ENCODE results near the gene HIGD1B.

Gene HIGD1B

GRCh38 chr17:44830359-44831288 lies 17.1 kb upstream of the HIGD1B start:
- Histone ChIP-seq H3K4me2 (ENCODE audit: low read length) (peak overlapping the region; percentile 46), H4K8ac (ENCODE audit: low read depth, low read length) (peak overlapping the region; percentile 95), H3K4me3 (ENCODE audit: low read length) (peak overlapping the region; percentile 70), H3K18ac (ENCODE audit: low read length) (peak overlapping the region; percentile 98), H3K56ac (ENCODE audit: low read length) (peak overlapping the region; percentile 96), H3K4ac (ENCODE audit: low read depth, low read length) (peak overlapping the region; percentile 99), H2AK5ac (ENCODE audit: low read length) (no peak overlapping the region), H3K27me3 (ENCODE audit: insufficient read depth, low read length, poor library complexity) (no peaks in the 10 kb centered on the region), H2BK120ac (ENCODE audit: low read depth, low read length) (peak overlapping the region; percentile 83), H2BK15ac (replicated peaks; ENCODE audit: low read depth) (peak overlapping the region; percentile 65), H3K79me1 (ENCODE audit: low read length) (no peaks in the 10 kb centered on the region), H3K9ac (ENCODE audit: low read length) (peak overlapping the region; percentile 84), H3K4me1 (ENCODE audit: control insufficient read depth, low read depth, low read length) (peaks cover 3% of the 10 kb centered on the region), H3K79me2 (ENCODE audit: control insufficient read depth, insufficient read depth, low read length) (peaks cover 35% of the 10 kb centered on the region), H4K5ac (ENCODE audit: low read length) (no peak overlapping the region), H3K23ac (ENCODE audit: low read length) (no peak overlapping the region), H3K36me3 (ENCODE audit: control insufficient read depth, insufficient read depth, low read length) (no peaks in the 10 kb centered on the region), H3K27ac (ENCODE audit: low read depth, low read length) (peak overlapping the region; percentile 95), H2BK5ac (ENCODE audit: low read length) (peak overlapping the region; percentile 83)
- DNase-seq: peak; percentile 79
- WGBS (ENCODE audit: extremely low coverage, insufficient coverage, low lambda C conversion rate): no CpG with 5 or more reads among the region's 58 CpGs

- Histone ChIP-seq H3K27me3 (ENCODE audit: insufficient read depth, low read length, poor library complexity) (no peaks in the 10 kb centered on the region), H3K79me1 (ENCODE audit: low read length) (no peaks in the 10 kb centered on the region), H3K4me2 (ENCODE audit: low read length) (no peak overlapping the region), H3K9ac (ENCODE audit: low read length) (no peak overlapping the region), H2AK5ac (ENCODE audit: low read length) (no peak overlapping the region), H3K27ac (ENCODE audit: low read depth, low read length) (no peak overlapping the region), H2BK15ac (replicated peaks; ENCODE audit: low read depth) (no peak overlapping the region), H2BK5ac (ENCODE audit: low read length) (no peak overlapping the region), H3K56ac (ENCODE audit: low read length) (peak overlapping the region; percentile 65), H3K4ac (ENCODE audit: low read depth, low read length) (peak overlapping the region; percentile 86), H2BK120ac (ENCODE audit: low read depth, low read length) (no peak overlapping the region), H3K79me2 (ENCODE audit: control insufficient read depth, insufficient read depth, low read length) (peaks cover 28% of the 10 kb centered on the region), H4K8ac (ENCODE audit: low read depth, low read length) (no peak overlapping the region), H3K18ac (ENCODE audit: low read length) (peak overlapping the region; percentile 65), H3K4me3 (ENCODE audit: low read length) (no peak overlapping the region), H3K23ac (ENCODE audit: low read length) (no peak overlapping the region), H3K36me3 (ENCODE audit: control insufficient read depth, insufficient read depth, low read length) (no peaks in the 10 kb centered on the region), H3K4me1 (ENCODE audit: control insufficient read depth, low read depth, low read length) (peaks cover 3% of the 10 kb centered on the region), H4K5ac (ENCODE audit: low read length) (no peak overlapping the region)
- DNase-seq: peak; percentile 31
- WGBS (ENCODE audit: extremely low coverage, insufficient coverage, low lambda C conversion rate): no CpG with 5 or more reads among the region's 12 CpGs
These were observed 16.3 kb upstream of the HIGD1B start for GRCh38 chr17:44831371-44831770.

- H3K23ac ChIP-seq (ENCODE audit: low read length): no peak overlapping the region
- no peak overlapping the region for H2BK120ac ChIP-seq (ENCODE audit: low read depth, low read length)
- H3K4ac ChIP-seq (ENCODE audit: low read depth, low read length): no peak overlapping the region
- H3K56ac ChIP-seq (ENCODE audit: low read length): no peak overlapping the region
- H3K4me2 ChIP-seq (ENCODE audit: low read length): no peak overlapping the region
- WGBS (ENCODE audit: extremely low coverage, insufficient coverage, low lambda C conversion rate): no CpG with 5 or more reads among the region's 5 CpGs
- no peak overlapping the region for H3K18ac ChIP-seq (ENCODE audit: low read length)
- DNase-seq: peak; percentile 85
- no peak overlapping the region for H4K5ac ChIP-seq (ENCODE audit: low read length)
- H2BK5ac ChIP-seq (ENCODE audit: low read length): no peak overlapping the region
- H3K79me1 ChIP-seq (ENCODE audit: low read length): no peaks in the 10 kb centered on the region
- peaks cover 14% of the 10 kb centered on the region for H3K79me2 ChIP-seq (ENCODE audit: control insufficient read depth, insufficient read depth, low read length)
- no peak overlapping the region for H2BK15ac ChIP-seq (replicated peaks; ENCODE audit: low read depth)
- peaks cover 3% of the 10 kb centered on the region for H3K4me1 ChIP-seq (ENCODE audit: control insufficient read depth, low read depth, low read length)
- H3K9ac ChIP-seq (ENCODE audit: low read length): no peak overlapping the region
- no peaks in the 10 kb centered on the region for H3K27me3 ChIP-seq (ENCODE audit: insufficient read depth, low read length, poor library complexity)
- no peak overlapping the region for H4K8ac ChIP-seq (ENCODE audit: low read depth, low read length)
- no peak overlapping the region for H3K27ac ChIP-seq (ENCODE audit: low read depth, low read length)
- H3K4me3 ChIP-seq (ENCODE audit: low read length): no peak overlapping the region
- H3K36me3 ChIP-seq (ENCODE audit: control insufficient read depth, insufficient read depth, low read length): no peaks in the 10 kb centered on the region
- no peak overlapping the region for H2AK5ac ChIP-seq (ENCODE audit: low read length)
These were observed 14.9 kb upstream of the HIGD1B start for GRCh38 chr17:44832805-44833204.

- DNase-seq: no peak
- Histone ChIP-seq H4K8ac (ENCODE audit: low read depth, low read length) (no peak overlapping the region), H3K27ac (ENCODE audit: low read depth, low read length) (no peak overlapping the region), H3K79me1 (ENCODE audit: low read length) (no peaks in the 10 kb centered on the region), H3K4me2 (ENCODE audit: low read length) (no peak overlapping the region), H3K4ac (ENCODE audit: low read depth, low read length) (no peak overlapping the region), H3K23ac (ENCODE audit: low read length) (no peak overlapping the region), H3K4me3 (ENCODE audit: low read length) (no peak overlapping the region), H2BK120ac (ENCODE audit: low read depth, low read length) (no peak overlapping the region), H3K18ac (ENCODE audit: low read length) (no peak overlapping the region), H3K4me1 (ENCODE audit: control insufficient read depth, low read depth, low read length) (no peaks in the 10 kb centered on the region), H2AK5ac (ENCODE audit: low read length) (no peak overlapping the region), H2BK15ac (replicated peaks; ENCODE audit: low read depth) (no peak overlapping the region), H3K56ac (ENCODE audit: low read length) (no peak overlapping the region), H3K27me3 (ENCODE audit: insufficient read depth, low read length, poor library complexity) (no peaks in the 10 kb centered on the region), H3K9ac (ENCODE audit: low read length) (no peak overlapping the region), H2BK5ac (ENCODE audit: low read length) (no peak overlapping the region), H3K36me3 (ENCODE audit: control insufficient read depth, insufficient read depth, low read length) (no peaks in the 10 kb centered on the region), H4K5ac (ENCODE audit: low read length) (no peak overlapping the region), H3K79me2 (ENCODE audit: control insufficient read depth, insufficient read depth, low read length) (no peaks in the 10 kb centered on the region)
- WGBS (ENCODE audit: extremely low coverage, insufficient coverage, low lambda C conversion rate): no CpG with 5 or more reads among the region's 2 CpGs
These were observed 10.5 kb upstream of the HIGD1B start for GRCh38 chr17:44837196-44837595.

GRCh38 chr17:44840274-44840673 lies 7.4 kb upstream of the HIGD1B start:
- H4K5ac ChIP-seq (ENCODE audit: low read length): no peak overlapping the region
- H3K79me2 ChIP-seq (ENCODE audit: control insufficient read depth, insufficient read depth, low read length): no peaks in the 10 kb centered on the region
- H3K27ac ChIP-seq (ENCODE audit: low read depth, low read length): no peak overlapping the region
- peaks cover 8% of the 10 kb centered on the region for H3K4me1 ChIP-seq (ENCODE audit: control insufficient read depth, low read depth, low read length)
- H3K23ac ChIP-seq (ENCODE audit: low read length): no peak overlapping the region
- H2BK15ac ChIP-seq (replicated peaks; ENCODE audit: low read depth): no peak overlapping the region
- H3K79me1 ChIP-seq (ENCODE audit: low read length): no peaks in the 10 kb centered on the region
- no CpG with 5 or more reads among the region's 4 CpGs for WGBS (ENCODE audit: extremely low coverage, insufficient coverage, low lambda C conversion rate)
- H3K18ac ChIP-seq (ENCODE audit: low read length): no peak overlapping the region
- no peak overlapping the region for H3K4me3 ChIP-seq (ENCODE audit: low read length)
- H4K8ac ChIP-seq (ENCODE audit: low read depth, low read length): no peak overlapping the region
- no peak overlapping the region for H3K4ac ChIP-seq (ENCODE audit: low read depth, low read length)
- H3K36me3 ChIP-seq (ENCODE audit: control insufficient read depth, insufficient read depth, low read length): no peaks in the 10 kb centered on the region
- no peaks in the 10 kb centered on the region for H3K27me3 ChIP-seq (ENCODE audit: insufficient read depth, low read length, poor library complexity)
- no peak overlapping the region for H3K9ac ChIP-seq (ENCODE audit: low read length)
- no peak overlapping the region for H3K4me2 ChIP-seq (ENCODE audit: low read length)
- no peak overlapping the region for H2BK5ac ChIP-seq (ENCODE audit: low read length)
- no peak for DNase-seq
- H2AK5ac ChIP-seq (ENCODE audit: low read length): no peak overlapping the region
- no peak overlapping the region for H2BK120ac ChIP-seq (ENCODE audit: low read depth, low read length)
- no peak overlapping the region for H3K56ac ChIP-seq (ENCODE audit: low read length)
